SK-N-SH treated with all-trans-retinoic acid at 6 μM for 48 hours (cell line): Measurements from ENCODE around the gene CFAP45.

Experiments
- ATAC-seq: fragments of 200-7000 bp; cut with Tn5 transposase; 3 replicates; pipeline ENCODE4 v1.9.1; 2020; ENCODE audit warnings: mild to moderate bottlenecking, moderate library complexity
- CREB5 ChIP-seq: fragments of 250-450 bp; sonication (Bioruptor Pico); IDR thresholded peaks from 2 replicates; pipeline ENCODE4 v1.5.1; 2020; ENCODE audit warnings: low read depth, mild to moderate bottlenecking, moderate library complexity
- CSDC2 ChIP-seq: fragments of 250-450 bp; sonication (Bioruptor Pico); IDR thresholded peaks from 2 replicates; pipeline ENCODE4 v1.5.0; 2020; ENCODE audit warnings: mild to moderate bottlenecking, moderate library complexity
- CSRNP3 ChIP-seq: fragments of 250-450 bp; sonication (Bioruptor Pico); IDR thresholded peaks from 2 replicates; pipeline ENCODE4 v1.5.1; 2021; ENCODE audit warnings: mild to moderate bottlenecking, moderate library complexity
- ESRRG ChIP-seq: fragments of 250-450 bp; sonication (Bioruptor Pico); IDR thresholded peaks from 2 replicates; pipeline ENCODE4 v1.6.1; 2021; ENCODE audit warnings: mild to moderate bottlenecking
- GLIS3 ChIP-seq: fragments of 250-450 bp; sonication (Bioruptor Pico); IDR thresholded peaks from 2 replicates; pipeline ENCODE4 v1.5.0; 2020; ENCODE audit warnings: mild to moderate bottlenecking, moderate library complexity
- ISL1 ChIP-seq: fragments of 250-450 bp; sonication (Bioruptor Pico); IDR thresholded peaks from 2 replicates; pipeline ENCODE4 v2.1.2; 2022; ENCODE audit warnings: mild to moderate bottlenecking, moderate library complexity
- PATZ1 ChIP-seq: fragments of 250-450 bp; sonication (Bioruptor Pico); IDR thresholded peaks from 2 replicates; pipeline ENCODE4 v1.8.0; 2020; ENCODE audit warnings: mild to moderate bottlenecking, moderate library complexity, borderline replicate concordance
- POU6F1 ChIP-seq: fragments of 250-450 bp; sonication (Bioruptor Pico); IDR thresholded peaks from 2 replicates; pipeline ENCODE4 v1.8.0; 2021; ENCODE audit warnings: low read depth, mild to moderate bottlenecking, moderate library complexity, borderline replicate concordance
- PPARA ChIP-seq: fragments of 250-450 bp; sonication (Bioruptor Pico); IDR thresholded peaks from 2 replicates; pipeline ENCODE4 v1.5.0; 2020; ENCODE audit warnings: mild to moderate bottlenecking, borderline replicate concordance
- RARB ChIP-seq: fragments of 250-450 bp; sonication (Bioruptor Pico); IDR thresholded peaks from 2 replicates; pipeline ENCODE4 v1.8.0; 2021; ENCODE audit warnings: mild to moderate bottlenecking, moderate library complexity
- TSHZ2 ChIP-seq: fragments of 250-450 bp; sonication (Bioruptor Pico); IDR thresholded peaks from 2 replicates; pipeline ENCODE4 v1.5.0; 2020; ENCODE audit warnings: mild to moderate bottlenecking, moderate library complexity
- ZC3H10 ChIP-seq: fragments of 250-450 bp; sonication (Bioruptor Pico); IDR thresholded peaks from 2 replicates; pipeline ENCODE4 v1.5.1; 2021; ENCODE audit warnings: mild to moderate bottlenecking, moderate library complexity
- ZFP3 ChIP-seq: fragments of 250-450 bp; sonication (Bioruptor Pico); IDR thresholded peaks from 2 replicates; pipeline ENCODE4 v1.5.0; 2020; ENCODE audit warnings: mild to moderate bottlenecking, moderate library complexity
- ZFP30 ChIP-seq: fragments of 450-650 bp; formaldehyde crosslinking; IDR thresholded peaks from 2 replicates; pipeline ENCODE4 v1.5.0; 2022; ENCODE audit warnings: mild to moderate bottlenecking, moderate library complexity
- ZNF565 ChIP-seq: fragments of 450-650 bp; formaldehyde crosslinking; conservative IDR thresholded peaks from 2 replicates; pipeline ENCODE4 v1.5.0; 2020; ENCODE audit warnings: low read depth, mild to moderate bottlenecking, moderate library complexity
- ZNF8 ChIP-seq: fragments of 450-650 bp; formaldehyde crosslinking; IDR thresholded peaks from 2 replicates; pipeline ENCODE4 v1.5.0; 2020; ENCODE audit warnings: mild to moderate bottlenecking, moderate library complexity

The CFAP45 gene

GRCh38 chr1:159927211-159927848 lies 27.4 kb upstream of the CFAP45 start:
- TF ChIP-seq POU6F1 (CRISPR knock-in tag) = no peak
- no peak for TF ChIP-seq ZFP30
- TF ChIP-seq ZNF8 = no peak
- TF ChIP-seq TSHZ2 (CRISPR knock-in tag) = no peak
- no peak for TF ChIP-seq ISL1
- TF ChIP-seq ZFP3 = no peak
- TF ChIP-seq GLIS3 (CRISPR knock-in tag) = no peak
- no peak for TF ChIP-seq ZC3H10 (CRISPR knock-in tag)
- TF ChIP-seq ESRRG (CRISPR knock-in tag) = no peak
- ATAC-seq = no peak

GRCh38 chr1:159925719-159926078 lies 25.7 kb upstream of the CFAP45 start:
- TF ChIP-seq ESRRG (CRISPR knock-in tag) = no peak
- TF ChIP-seq CSRNP3 (CRISPR knock-in tag) = no peak
- TF ChIP-seq ZFP30 = no peak
- no peak for TF ChIP-seq ZNF565
- no peak for TF ChIP-seq PATZ1 (CRISPR knock-in tag)
- no peak for TF ChIP-seq RARB (CRISPR knock-in tag)
- no peak for TF ChIP-seq TSHZ2 (CRISPR knock-in tag)
- no peak for TF ChIP-seq PPARA (CRISPR knock-in tag)
- no peak for TF ChIP-seq CREB5 (CRISPR knock-in tag)
- no peak for TF ChIP-seq ZNF8
- ATAC-seq = peak; percentile 2

GRCh38 chr1:159924791-159925718 lies 25.1 kb upstream of the CFAP45 start, which contains the start of gene TAGLN2:
TSS of gene TAGLN2 (minus strand) at chr1:159925507. CDS start at chr1:159920509, 4,998 bp downstream.
- TF ChIP-seq RARB (CRISPR knock-in tag) (peak; percentile 36; the same call in 1 of the 2 replicates), CSDC2 (CRISPR knock-in tag) (no peak)
- ATAC-seq = peak; percentile 92
